ENCODE results near the gene PNLIPRP3. TPM values are rescaled to one million over a fixed set of nuclear protein-coding genes. Genes with fewer than 3 reads are reported as not detected.

The PNLIPRP3 gene
- total and polyA plus RNA-seq, 2 donors (not counting 3 experiments of a cell fraction or from before 2014, with no cell fraction given), result not detected

DNA sequence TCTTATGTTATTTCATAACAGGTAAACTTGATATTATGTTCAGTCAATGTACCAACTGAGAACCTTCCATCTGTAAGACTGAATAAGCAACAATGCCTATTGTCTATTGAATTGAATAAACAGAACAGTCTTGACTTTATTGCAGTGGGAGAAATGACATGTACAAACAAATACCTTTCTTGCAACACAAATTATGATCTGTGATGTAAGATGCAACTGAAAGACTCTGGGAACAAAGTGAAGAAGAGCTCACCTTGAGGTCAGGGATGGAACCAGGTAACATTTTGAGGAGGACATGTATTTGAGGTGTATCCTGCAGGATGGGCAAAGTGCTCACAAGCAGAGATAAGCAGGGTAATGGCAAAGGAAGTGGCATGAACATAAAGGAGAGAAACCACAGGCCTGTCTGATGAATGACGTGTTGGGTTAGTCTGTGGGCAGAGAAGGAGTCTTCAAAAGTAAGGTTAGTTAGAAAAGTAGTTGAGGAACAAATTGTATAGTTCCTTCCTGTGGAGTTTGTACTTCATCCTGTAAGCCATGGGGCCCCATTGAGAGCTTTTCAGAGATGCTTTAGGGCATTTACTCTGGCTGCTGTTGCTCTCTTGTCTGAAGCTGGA is 9.5 kb downstream of the PNLIPRP3 start:
- POLR2A ChIA-PET, result no interaction called here
- Histone ChIP-seq H3K4me3 (replicated peaks in 1 of 3; ENCODE audit: insufficient read depth in 1 of 3, low read depth in 1 of 3, low read length in 3 of 3) (no peak overlapping the region), H3K36me3 (ENCODE audit: control insufficient read depth in 2 of 2, extremely low read depth in 1 of 2, insufficient read depth in 2 of 2, low read length in 2 of 2) (no peaks in the 10 kb centered on the region), H3K4me2 (ENCODE audit: insufficient read depth, low read length) (no peak overlapping the region), H3K9me1 (replicated peaks; ENCODE audit: control insufficient read depth, extremely low read depth, insufficient read depth, low read length) (no peaks in the 10 kb centered on the region), H3K4me1 (ENCODE audit: control insufficient read depth, extremely low read depth, insufficient read depth, low read length) (no peaks in the 10 kb centered on the region), H3K27me3 (ENCODE audit: control insufficient read depth in 2 of 2, insufficient read depth in 2 of 2, low read length in 2 of 2) (no peaks in the 10 kb centered on the region), H4K20me1 (replicated peaks; ENCODE audit: control insufficient read depth, extremely low read depth, insufficient read depth, low read length) (no peaks in the 10 kb centered on the region), H2AFZ (ENCODE audit: low read depth, low read length) (no peak overlapping the region), H3K27ac (ENCODE audit: insufficient read depth, low read depth, low read length) (no peak overlapping the region), H3K79me2 (ENCODE audit: control insufficient read depth, insufficient read depth, low read length) (no peaks in the 10 kb centered on the region), H3K9me3 (replicated peaks; ENCODE audit: control insufficient read depth, insufficient read depth, low read length) (no peaks in the 10 kb centered on the region), H3K9ac (replicated peaks; ENCODE audit: extremely low read depth, insufficient read depth, low read length) (no peak overlapping the region)
- CTCF ChIA-PET, result no interaction called here
- BruUV-seq (replicated peaks), result no TSS peak
- no peak for DNase-seq (ENCODE audit: low read depth, low spot score)
- intact Hi-C loops (cut with micrococcal nuclease), result no loop called here
- FAIRE-seq, result no peak
- dilution Hi-C loops (cut with MboI; ENCODE audit: extremely low pct_ligation_motif_present, low sequenced_read_pairs), result no loop called here
- no peak for TF ChIP-seq MYC (IDR thresholded peaks at IDR 0.05; ENCODE audit: low read depth, low read length)
- TF ChIP-seq POLR2A (IDR thresholded peaks at IDR 0.05; ENCODE audit: low read depth, low read length), result no peak
- no peak for TF ChIP-seq POLR2AphosphoS5 (IDR thresholded peaks at IDR 0.05; ENCODE audit: insufficient read depth, low read depth, low read length)
- no peak for TF ChIP-seq GATA2 (IDR thresholded peaks at IDR 0.05; ENCODE audit: insufficient read depth, insufficient read length, low read depth, low read length)
- TF ChIP-seq EZH2 (IDR thresholded peaks at IDR 0.05; ENCODE audit: borderline replicate concordance, low read depth, low read length, severe bottlenecking), result no peak
- TF ChIP-seq, protein P1, sequence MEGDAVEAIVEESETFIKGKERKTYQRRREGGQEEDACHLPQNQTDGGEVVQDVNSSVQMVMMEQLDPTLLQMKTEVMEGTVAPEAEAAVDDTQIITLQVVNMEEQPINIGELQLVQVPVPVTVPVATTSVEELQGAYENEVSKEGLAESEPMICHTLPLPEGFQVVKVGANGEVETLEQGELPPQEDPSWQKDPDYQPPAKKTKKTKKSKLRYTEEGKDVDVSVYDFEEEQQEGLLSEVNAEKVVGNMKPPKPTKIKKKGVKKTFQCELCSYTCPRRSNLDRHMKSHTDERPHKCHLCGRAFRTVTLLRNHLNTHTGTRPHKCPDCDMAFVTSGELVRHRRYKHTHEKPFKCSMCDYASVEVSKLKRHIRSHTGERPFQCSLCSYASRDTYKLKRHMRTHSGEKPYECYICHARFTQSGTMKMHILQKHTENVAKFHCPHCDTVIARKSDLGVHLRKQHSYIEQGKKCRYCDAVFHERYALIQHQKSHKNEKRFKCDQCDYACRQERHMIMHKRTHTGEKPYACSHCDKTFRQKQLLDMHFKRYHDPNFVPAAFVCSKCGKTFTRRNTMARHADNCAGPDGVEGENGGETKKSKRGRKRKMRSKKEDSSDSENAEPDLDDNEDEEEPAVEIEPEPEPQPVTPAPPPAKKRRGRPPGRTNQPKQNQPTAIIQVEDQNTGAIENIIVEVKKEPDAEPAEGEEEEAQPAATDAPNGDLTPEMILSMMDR (IDR thresholded peaks at IDR 0.05; ENCODE audit: extremely low read depth in 1 of 2, insufficient read depth in 1 of 2, low read depth in 1 of 2, low read length in 2 of 2), result no peak
- no peak for TF ChIP-seq JUN (IDR thresholded peaks at IDR 0.05; ENCODE audit: borderline replicate concordance, insufficient read depth, insufficient read length, low read depth)
- TF ChIP-seq, protein P2, sequence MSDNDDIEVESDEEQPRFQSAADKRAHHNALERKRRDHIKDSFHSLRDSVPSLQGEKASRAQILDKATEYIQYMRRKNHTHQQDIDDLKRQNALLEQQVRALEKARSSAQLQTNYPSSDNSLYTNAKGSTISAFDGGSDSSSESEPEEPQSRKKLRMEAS (IDR thresholded peaks at IDR 0.05; ENCODE audit: insufficient read depth, insufficient read length), result no peak
- TF ChIP-seq FOS (IDR thresholded peaks at IDR 0.05; ENCODE audit: borderline replicate concordance, insufficient read depth, low read length), result no peak

Data from endothelial cell of umbilical vein (primary cell).